ENCODE measurements around the gene KATNA1. TPM values are rescaled to one million over a fixed set of nuclear protein-coding genes. Genes with fewer than 3 reads are reported as not detected.
"Not testable (repeated sequence)": the region's sequence is repeated elsewhere in the genome, so short reads cannot be mapped to it uniquely, and the experiment has no call there.

The KATNA1 gene
- polyA plus RNA-seq, 1 of the 3 experiments (the other 2 are of a cell fraction) = 13.2 TPM

DNA sequence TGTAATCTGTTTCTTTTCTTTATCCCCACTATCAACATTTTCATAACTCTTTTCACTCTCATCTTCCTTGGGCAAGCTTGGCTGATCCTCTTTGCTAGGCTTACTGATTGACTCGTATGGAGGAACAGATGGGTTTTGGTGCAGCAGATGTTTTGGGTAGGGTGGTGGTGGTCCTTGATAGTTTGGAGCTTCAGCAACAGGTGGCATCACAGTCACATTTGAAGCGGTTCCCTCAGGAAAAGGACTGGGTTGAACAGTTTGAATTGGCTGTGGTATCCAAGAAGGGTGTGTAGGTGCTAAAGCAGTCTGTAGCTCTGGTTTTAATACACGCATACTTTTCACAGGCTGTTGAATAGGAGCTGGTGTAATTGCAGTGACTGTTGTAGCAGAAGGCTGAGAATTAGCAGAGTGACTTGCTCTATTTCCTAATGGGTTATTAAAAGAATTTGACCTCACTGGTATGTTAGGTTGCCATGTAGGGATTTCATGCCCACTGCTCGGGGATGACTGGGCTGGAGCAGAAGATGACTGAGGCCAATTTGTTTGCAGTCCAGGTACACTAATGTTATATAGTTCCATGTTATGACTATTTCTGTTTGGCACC, 34.8 kb upstream of the KATNA1 start (continued):
- TF ChIP-seq GATA2 (CRISPR knock-in tag; IDR thresholded peaks at IDR 0.05) (no peak), SIN3A (IDR thresholded peaks at IDR 0.05; ENCODE audit: borderline replicate concordance, low read depth, low read length) (no peak)

DNA sequence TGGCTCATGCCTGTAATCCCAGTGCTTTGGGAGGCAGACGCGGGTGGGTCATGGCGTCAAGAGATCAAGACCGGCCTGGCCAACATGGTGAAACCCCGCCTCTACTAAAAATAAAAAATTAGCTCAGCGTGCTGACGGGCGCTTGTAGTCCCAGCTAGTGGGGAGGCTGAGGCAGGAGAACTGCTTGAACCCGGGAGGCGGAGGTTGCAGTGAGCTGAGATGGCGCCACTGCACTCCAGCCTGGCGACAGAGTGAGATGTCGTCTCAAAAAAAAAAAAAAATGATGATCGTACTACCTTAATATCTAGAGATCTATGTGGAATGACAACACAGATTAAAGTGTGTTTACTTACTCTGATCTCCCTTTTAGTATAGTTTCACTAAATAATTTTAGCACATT, 33.3 kb upstream of the KATNA1 start:
- H3F3A ChIP-seq (replicated peaks; ENCODE audit: insufficient read depth); H3K4me2 ChIP-seq; POLR2A ChIA-PET; H3K9ac ChIP-seq; H3K4me3 ChIP-seq (ENCODE audit: low read depth in 2 of 2, low read length in 1 of 2); DNase-seq; CTCF ChIA-PET; H3K9me2 ChIP-seq; H3K27me3 ChIP-seq (ENCODE audit: insufficient read depth); H4K20me1 ChIP-seq (ENCODE audit: insufficient read depth); H3K4me1 ChIP-seq (ENCODE audit: control insufficient read depth in 1 of 2, insufficient read depth in 2 of 2, low read depth in 1 of 2, low read length in 1 of 2); H3K27ac ChIP-seq (ENCODE audit: low read depth in 2 of 2, low read length in 1 of 2); H2AFZ ChIP-seq (ENCODE audit: low read depth); H3K9me3 ChIP-seq: not testable (repeated sequence)
- WGBS (ENCODE audit: low lambda C conversion rate) = 96% methylated on average over 14 of the region's 14 CpGs
- Histone ChIP-seq H3K36me3 (replicated peaks in 1 of 2; ENCODE audit: control insufficient read depth in 1 of 2, insufficient read depth in 2 of 2, low read length in 1 of 2) (peaks cover 24 to 43% of the 10 kb centered on the region in 2 experiments), H3K79me2 (ENCODE audit: insufficient read depth) (peaks cover 28% of the 10 kb centered on the region; the same call in 1 of the 2 replicates)

DNA sequence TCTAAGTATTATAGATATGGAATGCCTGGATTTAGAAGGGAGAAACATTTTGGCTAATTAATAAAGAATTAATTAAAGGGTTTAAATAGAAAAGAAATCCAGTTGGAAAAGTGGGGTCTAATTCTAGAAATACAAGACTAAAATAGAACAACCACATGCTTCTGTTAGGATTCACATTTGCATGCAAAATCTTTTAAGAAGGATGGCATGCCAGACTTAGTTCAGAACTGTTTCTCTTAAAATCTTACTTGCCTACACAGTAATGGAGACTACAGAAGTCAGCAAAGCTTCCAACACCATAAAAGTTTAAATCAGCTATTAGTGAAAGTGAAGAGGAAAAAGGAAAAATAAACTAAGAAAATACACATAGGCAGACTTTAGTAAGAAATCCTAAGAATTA, 32.7 kb upstream of the KATNA1 start:
- no peak overlapping the region for H3K4me2 ChIP-seq
- peaks cover 21% of the 10 kb centered on the region; the same call in 1 of the 2 replicates for H3K79me2 ChIP-seq (ENCODE audit: insufficient read depth)
- no peak overlapping the region for H3K9ac ChIP-seq
- no peak overlapping the region for H3K4me3 ChIP-seq (ENCODE audit: low read depth in 2 of 2, low read length in 1 of 2)
- H3K27ac ChIP-seq (ENCODE audit: low read depth in 2 of 2, low read length in 1 of 2) = no peak overlapping the region
- peaks cover 7% of the 10 kb centered on the region for H3F3A ChIP-seq (replicated peaks; ENCODE audit: insufficient read depth)
- no peaks in the 10 kb centered on the region for H3K27me3 ChIP-seq (ENCODE audit: insufficient read depth)
- no peaks in the 10 kb centered on the region for H3K9me2 ChIP-seq
- no peaks in the 10 kb centered on the region for H3K4me1 ChIP-seq (ENCODE audit: control insufficient read depth in 1 of 2, insufficient read depth in 2 of 2, low read depth in 1 of 2, low read length in 1 of 2)
- ChIA-PET CTCF (no interaction called here), POLR2A (no interaction called here)
- H3K9me3 ChIP-seq = no peaks in the 10 kb centered on the region
- H4K20me1 ChIP-seq (ENCODE audit: insufficient read depth) = no peaks in the 10 kb centered on the region
- H2AFZ ChIP-seq (ENCODE audit: low read depth) = no peak overlapping the region
- no peak for DNase-seq
- no peak for TF ChIP-seq MEF2A (IDR thresholded peaks at IDR 0.05; ENCODE audit: borderline replicate concordance, low read depth)
- no peak for TF ChIP-seq JUND (IDR thresholded peaks at IDR 0.05)
- no peak for TF ChIP-seq TAF1 (IDR thresholded peaks at IDR 0.05; ENCODE audit: borderline replicate concordance, low read depth, low read length)
- TF ChIP-seq, protein P1, sequence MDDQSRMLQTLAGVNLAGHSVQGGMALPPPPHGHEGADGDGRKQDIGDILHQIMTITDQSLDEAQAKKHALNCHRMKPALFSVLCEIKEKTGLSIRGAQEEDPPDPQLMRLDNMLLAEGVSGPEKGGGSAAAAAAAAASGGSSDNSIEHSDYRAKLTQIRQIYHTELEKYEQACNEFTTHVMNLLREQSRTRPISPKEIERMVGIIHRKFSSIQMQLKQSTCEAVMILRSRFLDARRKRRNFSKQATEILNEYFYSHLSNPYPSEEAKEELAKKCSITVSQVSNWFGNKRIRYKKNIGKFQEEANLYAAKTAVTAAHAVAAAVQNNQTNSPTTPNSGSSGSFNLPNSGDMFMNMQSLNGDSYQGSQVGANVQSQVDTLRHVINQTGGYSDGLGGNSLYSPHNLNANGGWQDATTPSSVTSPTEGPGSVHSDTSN (IDR thresholded peaks at IDR 0.05) = no peak
- no peak for TF ChIP-seq NFIC (IDR thresholded peaks at IDR 0.05; ENCODE audit: borderline replicate concordance)
- TF ChIP-seq, protein P2, sequence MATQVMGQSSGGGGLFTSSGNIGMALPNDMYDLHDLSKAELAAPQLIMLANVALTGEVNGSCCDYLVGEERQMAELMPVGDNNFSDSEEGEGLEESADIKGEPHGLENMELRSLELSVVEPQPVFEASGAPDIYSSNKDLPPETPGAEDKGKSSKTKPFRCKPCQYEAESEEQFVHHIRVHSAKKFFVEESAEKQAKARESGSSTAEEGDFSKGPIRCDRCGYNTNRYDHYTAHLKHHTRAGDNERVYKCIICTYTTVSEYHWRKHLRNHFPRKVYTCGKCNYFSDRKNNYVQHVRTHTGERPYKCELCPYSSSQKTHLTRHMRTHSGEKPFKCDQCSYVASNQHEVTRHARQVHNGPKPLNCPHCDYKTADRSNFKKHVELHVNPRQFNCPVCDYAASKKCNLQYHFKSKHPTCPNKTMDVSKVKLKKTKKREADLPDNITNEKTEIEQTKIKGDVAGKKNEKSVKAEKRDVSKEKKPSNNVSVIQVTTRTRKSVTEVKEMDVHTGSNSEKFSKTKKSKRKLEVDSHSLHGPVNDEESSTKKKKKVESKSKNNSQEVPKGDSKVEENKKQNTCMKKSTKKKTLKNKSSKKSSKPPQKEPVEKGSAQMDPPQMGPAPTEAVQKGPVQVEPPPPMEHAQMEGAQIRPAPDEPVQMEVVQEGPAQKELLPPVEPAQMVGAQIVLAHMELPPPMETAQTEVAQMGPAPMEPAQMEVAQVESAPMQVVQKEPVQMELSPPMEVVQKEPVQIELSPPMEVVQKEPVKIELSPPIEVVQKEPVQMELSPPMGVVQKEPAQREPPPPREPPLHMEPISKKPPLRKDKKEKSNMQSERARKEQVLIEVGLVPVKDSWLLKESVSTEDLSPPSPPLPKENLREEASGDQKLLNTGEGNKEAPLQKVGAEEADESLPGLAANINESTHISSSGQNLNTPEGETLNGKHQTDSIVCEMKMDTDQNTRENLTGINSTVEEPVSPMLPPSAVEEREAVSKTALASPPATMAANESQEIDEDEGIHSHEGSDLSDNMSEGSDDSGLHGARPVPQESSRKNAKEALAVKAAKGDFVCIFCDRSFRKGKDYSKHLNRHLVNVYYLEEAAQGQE (IDR thresholded peaks at IDR 0.05; ENCODE audit: low read depth, low read length) = no peak
- TF ChIP-seq IRF3 (IDR thresholded peaks at IDR 0.05; ENCODE audit: low read depth, low read length) = no peak
- no peak for TF ChIP-seq RFX5 (IDR thresholded peaks at IDR 0.05; ENCODE audit: low read length)
- H3K36me3 ChIP-seq (replicated peaks in 1 of 2; ENCODE audit: control insufficient read depth in 1 of 2, insufficient read depth in 2 of 2, low read length in 1 of 2) = peaks cover 30 to 48% of the 10 kb centered on the region in 2 experiments
